CD4-positive, alpha-beta T cell treated with Interleukin-15 for 4 hours (primary cell): ENCODE data around the gene PIMREG.

Experiments
- DNase-seq: peaks from one replicate; pipeline ENCODE4 v3.0.0-alpha.2; 2020; ENCODE audit warnings: low spot score

The PIMREG gene

GRCh38 chr17:6461792-6462524 lies 17.7 kb downstream of the PIMREG start:
- DNase-seq: no peak

- no peak for DNase-seq
These were observed 18.4 kb downstream of the PIMREG start for GRCh38 chr17:6462692-6463091.

- DNase-seq: no peak
These were observed 19.6 kb downstream of the PIMREG start for GRCh38 chr17:6463616-6464445.

GRCh38 chr17:6464446-6465041 lies 20.3 kb downstream of the PIMREG start:
- DNase-seq: no peak

GRCh38 chr17:6465206-6466003 lies 21.1 kb downstream of the PIMREG start:
- no peak for DNase-seq

GRCh38 chr17:6467567-6467966 lies 23.3 kb downstream of the PIMREG start:
- DNase-seq: no peak

- DNase-seq: no peak
These were observed 24.0 kb downstream of the PIMREG start for GRCh38 chr17:6468051-6468790.

GRCh38 chr17:6470146-6470718 lies 26.0 kb downstream of the PIMREG start:
- DNase-seq: no peak

GRCh38 chr17:6470751-6471521 lies 26.7 kb downstream of the PIMREG start:
- no peak for DNase-seq

- no peak for DNase-seq
These were observed 27.5 kb downstream of the PIMREG start for GRCh38 chr17:6471531-6472465.

GRCh38 chr17:6472517-6472916 lies 28.3 kb downstream of the PIMREG start:
- no peak for DNase-seq

GRCh38 chr17:6473128-6473767 lies 29.0 kb downstream of the PIMREG start:
- DNase-seq: peak; percentile 60

GRCh38 chr17:6474376-6474775 lies 30.1 kb downstream of the PIMREG start:
- no peak for DNase-seq

- no peak for DNase-seq
These were observed 30.7 kb downstream of the PIMREG start for GRCh38 chr17:6474906-6475305.

- no peak for DNase-seq
These were observed 31.2 kb downstream of the PIMREG start for GRCh38 chr17:6475411-6475810.

- no peak for DNase-seq
These were observed 32.0 kb downstream of the PIMREG start for GRCh38 chr17:6476076-6476809.

GRCh38 chr17:6476810-6477179 lies 32.5 kb downstream of the PIMREG start:
- no peak for DNase-seq

GRCh38 chr17:6477831-6478383 lies 33.7 kb downstream of the PIMREG start:
- no peak for DNase-seq
